Measurements from ENCODE around the gene KCNAB3.
"Not testable (repeated sequence)": the region's sequence is repeated elsewhere in the genome, so short reads cannot be mapped to it uniquely, and the experiment has no call there.

KCNAB3 gene

DNA sequence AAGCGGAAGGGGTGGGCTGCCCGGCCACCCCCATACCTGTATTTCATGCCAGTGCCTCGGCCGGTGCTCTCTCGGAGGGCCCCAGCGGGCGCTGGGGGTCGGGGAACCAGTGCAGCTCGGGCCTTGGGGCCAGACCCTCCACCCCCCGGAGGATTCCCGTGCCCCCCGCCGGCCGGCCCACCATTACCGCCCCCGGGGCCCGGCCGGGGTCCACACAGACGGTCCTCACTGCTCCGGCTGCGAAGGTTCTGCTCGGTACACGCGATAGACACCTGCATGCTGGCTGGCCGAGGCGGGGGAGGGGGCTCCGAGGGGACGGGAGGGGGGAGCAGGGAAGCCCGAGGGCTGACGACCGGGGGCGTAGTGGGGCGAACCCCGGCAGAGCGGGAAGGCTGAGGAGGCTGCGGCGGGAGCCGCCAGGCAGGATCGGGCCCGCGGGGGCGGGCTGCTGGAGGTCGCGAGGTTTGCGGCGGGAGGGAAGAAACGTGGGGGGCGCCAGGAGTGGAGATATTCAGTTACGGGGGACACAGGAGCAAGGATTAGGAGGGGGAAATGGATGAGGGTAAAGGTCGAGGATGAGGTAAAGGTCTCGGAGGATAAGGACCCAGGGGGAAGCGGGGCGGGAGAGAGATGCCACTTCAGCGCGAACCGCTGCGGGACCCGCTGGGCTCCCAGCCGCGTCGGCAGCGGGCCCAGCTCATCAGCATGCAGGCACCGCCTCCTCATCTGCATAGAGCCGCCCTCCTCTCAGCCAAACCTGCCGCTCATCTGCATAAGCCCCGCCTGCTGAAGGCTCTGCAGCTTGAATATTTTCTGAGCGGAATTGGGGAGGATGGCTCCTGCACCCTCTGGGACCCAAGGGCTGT, at the start of gene KCNAB3:
KCNAB3 (minus strand) TSS at position 699 of the 866 bp plus-strand sequence; CDS start at position 278, 421 bp downstream.
- no peak for DNase-seq

DNA sequence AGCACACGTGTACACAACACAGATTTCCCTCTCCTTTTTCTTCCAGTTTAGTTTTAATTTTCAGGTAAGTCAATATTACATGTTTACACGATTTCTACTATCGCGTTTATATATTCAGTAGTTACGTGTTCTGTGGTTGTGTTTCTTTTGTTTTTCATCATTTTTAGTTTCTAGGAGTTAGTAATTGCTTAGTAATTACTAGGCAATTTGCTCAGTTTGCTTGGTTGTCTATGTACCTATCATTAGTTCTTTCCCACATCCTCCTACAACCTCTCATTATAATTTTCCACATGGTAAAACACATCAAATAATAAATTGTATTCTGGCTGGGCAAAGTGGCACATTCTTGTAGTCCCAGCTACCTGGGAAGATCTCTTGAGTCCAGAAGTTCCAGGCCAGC, 48.1 kb upstream of the KCNAB3 start:
- no peak for DNase-seq

DNA sequence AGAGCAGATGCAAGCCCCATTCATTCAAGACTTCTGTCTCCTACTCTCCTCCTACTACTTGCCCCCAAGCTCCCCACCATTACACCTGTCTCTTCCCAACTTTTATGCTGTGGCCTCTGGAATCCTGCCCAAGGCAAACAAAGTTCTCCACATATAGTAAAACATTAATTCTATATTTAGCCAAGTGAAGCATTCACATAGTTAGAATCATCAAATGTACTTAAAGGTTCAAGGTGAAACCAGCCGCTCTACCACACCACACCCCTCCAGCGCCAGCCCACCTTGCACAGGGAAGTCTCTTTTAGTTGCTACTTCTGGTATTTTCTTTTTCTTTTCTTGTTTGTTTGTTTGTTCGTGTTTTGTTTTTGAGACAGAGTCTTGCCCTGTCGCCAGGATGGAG, 47.4 kb upstream of the KCNAB3 start:
- no peak for DNase-seq

DNA sequence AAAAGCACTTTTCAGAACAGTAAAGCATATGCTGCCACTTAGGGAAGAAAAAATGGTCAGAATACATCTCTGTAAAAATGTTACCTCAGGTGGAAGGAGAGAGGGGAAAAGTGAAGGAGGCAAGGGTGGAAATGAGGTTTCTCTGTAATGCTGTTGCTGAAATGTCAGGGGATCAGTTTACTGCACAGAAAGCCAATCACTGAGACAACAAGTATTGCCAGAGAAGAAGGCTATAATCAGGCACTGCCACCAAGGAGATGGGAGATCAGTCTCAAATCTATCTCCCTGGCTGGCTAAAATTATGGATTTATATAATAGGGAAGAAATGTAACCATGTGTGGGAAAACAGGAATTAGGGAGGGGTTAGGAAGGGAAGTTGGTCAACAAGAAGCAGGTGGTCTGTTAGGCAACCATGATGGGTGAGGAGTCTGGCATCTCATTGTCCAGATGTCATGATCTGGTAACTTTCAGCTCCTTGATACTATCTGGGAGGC, 45.0 kb upstream of the KCNAB3 start:
- DNase-seq = no peak

DNA sequence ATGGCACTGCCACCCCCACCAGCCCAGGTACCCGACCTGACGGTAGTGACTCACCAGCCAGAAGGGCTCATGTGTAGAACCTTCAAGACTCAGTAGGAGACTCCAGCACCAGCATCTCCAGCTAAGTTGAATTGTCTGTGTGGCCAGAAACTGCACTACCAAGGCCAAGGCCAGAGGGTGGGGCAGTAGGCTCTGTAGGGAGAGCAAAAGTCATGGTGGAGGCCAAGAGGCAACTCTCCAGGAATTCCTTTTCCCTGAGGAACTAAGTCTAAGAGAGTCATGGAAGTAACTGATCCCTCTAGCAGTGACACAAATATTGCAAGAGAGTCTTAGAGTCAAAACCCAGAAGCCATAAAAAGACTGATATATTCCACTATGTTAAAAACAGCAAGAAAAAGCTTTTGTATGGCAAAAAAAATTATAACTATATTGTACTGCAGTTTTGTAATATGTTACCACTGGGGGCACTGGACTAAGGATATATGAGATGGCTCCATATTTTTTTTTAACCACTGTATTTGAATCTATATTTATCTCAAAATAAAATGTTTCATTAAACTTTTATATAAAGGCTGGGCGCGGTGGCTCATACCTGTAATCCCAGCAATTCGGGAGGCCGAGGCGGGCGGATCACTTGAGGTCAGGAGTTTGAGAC, 42.6 kb upstream of the KCNAB3 start:
- no peak for DNase-seq

DNA sequence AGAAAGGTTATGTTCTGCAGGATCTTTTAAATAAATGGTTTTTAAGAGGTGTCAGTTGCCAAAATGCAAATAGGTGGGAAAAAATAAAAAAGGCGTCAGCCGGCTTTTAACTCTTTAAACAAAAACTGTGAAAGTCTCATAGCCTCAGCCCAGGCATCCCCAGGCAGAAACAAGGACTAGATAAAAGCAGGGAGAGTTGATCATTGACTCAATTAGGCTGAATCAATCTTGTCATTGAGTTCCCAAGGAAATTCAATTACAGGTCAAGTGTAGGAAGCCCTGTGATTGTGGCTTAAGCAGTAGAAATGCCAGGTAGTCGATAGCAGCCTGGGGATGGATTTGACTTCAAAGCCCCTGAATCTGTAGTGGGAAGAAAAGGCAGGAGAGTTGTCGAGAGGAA, 42.0 kb upstream of the KCNAB3 start:
- DNase-seq = no peak

DNA sequence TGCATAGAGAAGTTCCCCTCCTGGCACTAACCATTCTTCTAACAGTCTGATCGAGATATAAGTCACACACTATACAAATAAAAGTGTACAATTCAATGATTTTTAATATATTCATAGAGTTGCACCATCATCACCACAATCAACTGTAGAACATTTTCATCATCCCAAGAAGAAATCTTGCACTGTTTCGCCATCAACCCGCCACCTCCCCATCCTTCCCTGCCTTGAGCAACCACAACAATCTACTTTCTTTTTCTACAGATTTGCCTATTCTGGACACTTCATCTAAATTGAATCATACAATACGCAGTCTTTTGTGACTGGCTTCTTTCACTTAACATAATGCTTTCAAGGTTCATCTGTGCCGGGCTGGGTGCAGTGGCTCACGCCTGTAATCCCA, 39.8 kb upstream of the KCNAB3 start:
- DNase-seq = no peak

DNA sequence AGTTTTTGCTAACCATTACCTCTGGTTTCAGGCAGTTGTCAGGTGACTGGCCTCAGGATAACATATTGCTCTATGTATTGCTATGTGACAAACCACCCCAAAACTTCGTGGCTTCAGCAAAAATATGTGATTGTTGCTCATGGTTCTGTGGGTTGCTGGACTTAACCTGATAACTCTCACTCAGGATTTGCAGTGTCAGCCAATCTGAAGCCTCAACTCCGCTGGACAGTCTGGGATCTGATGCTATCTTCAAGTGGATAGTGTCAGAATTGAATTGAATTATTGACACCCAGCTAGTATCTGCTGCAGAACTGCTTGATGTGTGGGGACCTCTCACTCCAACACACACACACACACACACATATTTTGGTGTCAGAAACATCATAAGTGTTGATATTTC, 38.1 kb upstream of the KCNAB3 start:
- DNase-seq = no peak

DNA sequence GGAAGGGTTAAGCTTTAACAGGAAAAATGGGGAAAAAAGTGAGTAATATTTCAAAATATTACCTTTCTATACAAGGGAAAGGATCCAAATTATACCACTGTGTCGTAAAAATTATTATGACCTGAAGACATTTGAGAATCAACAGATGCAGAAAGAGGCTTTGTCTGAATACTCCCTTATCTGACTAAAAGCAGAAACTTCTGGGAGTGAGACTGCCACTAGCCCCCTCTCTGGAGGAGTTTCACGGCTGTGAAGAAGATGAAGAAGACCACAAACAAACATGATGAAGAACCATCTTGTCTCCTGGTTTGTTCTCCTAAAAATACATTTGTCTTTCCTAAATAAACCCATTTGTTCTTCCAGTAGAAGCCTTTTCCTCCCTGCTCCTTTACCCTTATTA, 31.8 kb upstream of the KCNAB3 start:
- no peak for DNase-seq

DNA sequence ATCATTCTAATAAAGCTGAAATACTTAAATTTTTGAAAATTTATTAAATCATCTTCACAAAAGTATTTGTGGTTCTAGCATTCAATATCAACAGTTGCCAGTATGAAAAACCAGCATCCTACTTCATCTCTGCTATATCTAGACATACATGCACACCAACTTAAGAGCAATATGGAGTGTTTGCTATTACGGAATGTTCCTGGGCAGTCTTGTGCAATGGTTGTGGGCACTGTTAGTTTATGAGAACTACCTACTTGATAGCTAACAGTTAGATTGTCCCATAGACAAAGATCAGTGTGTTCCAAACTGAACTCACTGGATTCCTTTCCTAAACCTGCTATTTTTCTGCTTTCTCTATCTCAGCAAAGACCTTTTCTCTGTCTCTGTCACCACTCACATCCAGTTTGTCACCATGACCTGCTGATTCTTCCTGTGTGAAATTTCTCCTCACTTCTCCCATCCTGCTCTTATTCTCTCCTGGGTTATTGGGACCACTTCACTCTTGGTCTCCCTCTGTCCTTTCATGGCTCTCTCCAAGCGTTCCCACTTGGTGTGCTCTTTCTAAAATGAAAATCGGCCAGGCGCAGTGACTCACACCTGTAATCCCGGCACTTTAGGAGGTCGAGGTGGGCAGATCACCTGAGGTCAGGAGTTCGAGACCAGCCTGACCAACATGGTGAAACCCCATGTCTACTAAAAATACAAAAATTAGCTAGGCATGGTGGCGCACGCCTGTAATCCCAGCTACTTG, 30.0 kb upstream of the KCNAB3 start:
- DNase-seq = no peak

DNA sequence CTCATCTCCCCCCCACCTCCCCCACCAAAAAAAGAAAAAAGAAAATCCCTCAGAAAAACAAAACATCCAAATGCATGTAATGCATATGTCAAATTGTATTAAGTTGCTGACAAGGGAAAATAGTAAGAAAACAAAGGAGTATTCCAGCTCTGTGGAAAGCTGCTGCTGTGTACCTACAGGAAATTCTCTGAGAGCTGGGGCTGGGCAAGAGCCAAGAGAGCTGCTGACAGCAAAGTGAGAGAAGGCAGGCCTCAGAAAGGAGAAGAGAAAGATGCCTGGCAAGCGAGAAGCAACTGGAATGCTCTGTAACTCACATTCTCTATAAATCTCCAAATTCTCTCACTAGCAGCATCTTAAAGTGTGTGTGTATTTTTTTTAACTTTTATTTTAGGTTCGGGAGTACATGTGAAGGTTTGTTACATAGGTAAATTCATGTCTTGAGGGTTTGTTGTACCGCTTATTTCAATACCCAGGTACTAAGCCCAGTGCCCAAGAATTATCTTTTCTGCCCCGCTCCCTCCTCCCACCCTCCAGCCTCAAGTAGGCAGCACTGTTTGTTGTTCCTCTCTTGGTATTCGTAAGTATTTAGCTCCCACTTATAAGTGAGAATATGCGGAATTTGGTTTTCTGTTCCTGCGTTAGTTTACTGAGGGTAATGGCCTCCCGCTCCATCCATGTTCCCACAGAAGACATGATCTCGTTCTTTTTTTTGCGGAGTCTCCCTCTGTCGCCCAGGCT, 26.7 kb upstream of the KCNAB3 start:
- no peak for DNase-seq

DNA sequence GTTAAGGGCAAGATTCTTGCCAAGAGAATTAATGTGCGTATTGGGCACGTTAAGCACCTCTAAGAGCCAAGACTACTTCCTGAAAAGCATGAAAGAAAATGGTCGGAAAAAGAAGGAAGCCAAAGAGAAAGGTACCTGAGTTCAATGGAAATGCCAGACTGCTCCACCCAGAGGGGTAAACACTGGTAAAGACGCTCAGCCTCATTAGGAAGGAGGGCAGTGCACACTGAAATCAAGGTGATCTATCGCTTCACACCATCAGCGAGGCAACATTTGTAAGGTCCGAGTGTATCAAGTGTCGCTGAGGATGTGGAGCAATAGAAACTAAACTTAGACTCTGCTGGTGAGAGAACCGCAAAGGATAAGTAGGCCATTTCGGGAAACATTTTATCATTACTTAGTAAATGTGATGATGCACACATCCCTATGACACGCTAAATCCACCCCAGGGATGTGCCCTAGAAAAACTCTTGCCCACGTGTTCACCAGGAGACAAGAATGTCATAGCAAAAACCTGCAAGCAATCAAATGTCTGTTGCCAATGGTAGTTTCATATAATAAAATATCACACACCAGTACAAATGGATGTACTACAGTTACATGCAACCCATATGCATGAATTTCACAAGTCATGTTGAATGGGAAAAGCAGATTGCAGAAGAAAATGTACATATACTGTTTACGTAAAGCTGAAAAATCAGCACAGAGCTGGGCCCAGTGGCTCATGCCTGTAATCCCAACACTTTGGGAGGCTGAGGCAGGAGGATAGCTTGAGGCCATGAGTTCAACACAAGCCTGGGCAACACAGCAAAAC, 26.0 kb upstream of the KCNAB3 start:
- DNase-seq = no peak

DNA sequence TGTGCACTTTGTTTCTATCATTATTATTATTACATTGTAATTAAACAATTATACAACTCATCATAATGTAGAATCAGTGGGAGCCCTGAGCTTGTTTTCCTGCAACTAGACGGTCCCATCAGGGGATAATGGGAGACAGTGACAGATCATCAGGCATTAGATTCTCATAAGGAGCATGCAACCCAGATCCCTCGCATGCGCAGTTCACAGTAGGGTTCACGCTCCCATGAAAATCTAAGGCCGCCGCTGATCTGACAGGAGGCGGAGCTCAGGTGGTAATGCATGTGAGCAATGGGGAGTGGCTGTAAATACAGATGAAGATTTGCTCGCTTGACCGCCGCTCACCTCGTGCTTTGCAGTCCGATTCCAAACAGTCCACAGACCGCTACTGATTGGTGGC, 23.6 kb upstream of the KCNAB3 start:
- not testable (repeated sequence) for DNase-seq

DNA sequence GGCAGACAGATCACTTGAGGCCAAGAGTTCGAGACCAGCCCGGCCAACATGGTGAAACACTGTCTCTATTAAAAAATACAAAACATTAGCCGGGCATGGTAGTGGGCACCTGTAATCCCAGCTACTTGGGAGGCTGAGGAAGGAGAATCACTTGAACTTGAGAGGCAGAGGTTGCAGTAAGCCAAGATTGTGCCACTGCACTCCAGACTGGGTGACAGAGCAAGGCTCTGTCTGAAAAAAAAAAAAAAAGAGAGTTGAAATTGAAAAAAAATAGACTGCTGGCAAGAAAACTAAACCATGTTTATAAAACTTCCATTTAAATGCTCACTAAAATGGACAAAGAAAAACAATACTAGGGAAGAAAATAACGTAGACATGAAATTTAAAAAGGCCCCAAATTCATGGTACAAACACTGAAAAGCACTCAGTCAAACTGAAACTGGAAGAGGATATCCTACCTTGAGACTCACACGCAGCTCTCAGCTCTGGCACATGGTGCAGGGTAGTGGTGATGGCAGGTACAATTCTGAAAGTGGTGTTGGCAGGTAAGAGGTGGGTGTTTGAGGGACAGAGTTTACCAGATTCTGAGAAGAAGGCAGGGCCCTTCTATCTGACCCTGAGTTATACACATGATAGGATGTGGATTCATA, 21.6 kb upstream of the KCNAB3 start:
- DNase-seq = no peak

DNA sequence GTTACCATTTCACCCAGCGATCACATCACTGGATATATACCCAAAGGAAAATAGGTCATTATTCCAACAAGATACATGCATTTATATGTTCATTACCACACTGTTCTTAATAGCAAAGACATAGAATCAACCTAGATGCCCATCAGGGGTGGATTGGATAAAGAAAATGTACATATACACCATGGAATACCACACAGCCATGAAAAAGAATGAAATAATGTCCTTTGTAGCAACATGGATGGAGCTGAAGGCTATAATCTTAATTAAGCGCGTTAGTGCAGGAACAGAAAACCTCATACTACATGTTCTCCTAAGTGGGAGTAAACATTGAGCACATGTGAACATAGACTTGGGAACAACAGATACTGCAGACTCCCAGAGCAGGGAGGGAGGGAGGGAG, 20.9 kb upstream of the KCNAB3 start:
- DNase-seq = no peak

DNA sequence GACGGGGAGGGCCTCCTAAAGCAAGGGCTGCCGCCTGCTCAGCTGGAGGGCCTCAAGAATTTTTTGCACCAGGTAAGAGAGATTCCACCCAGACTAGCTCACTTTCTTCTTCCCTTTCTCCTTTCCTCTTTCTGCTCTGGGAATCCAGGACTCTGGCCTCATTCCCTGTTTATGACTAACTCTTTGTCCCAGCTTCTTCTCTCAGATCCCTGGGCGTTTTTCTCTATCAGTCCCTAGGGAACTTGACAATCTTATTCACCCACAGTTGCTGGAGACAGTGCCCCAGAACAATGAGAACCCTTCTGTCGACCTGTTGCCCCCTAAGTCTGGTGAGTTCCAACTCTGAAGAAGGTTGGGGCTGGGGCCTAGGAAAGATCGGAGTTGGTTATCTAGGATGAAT, 18.0 kb upstream of the KCNAB3 start:
- no peak for DNase-seq

DNA sequence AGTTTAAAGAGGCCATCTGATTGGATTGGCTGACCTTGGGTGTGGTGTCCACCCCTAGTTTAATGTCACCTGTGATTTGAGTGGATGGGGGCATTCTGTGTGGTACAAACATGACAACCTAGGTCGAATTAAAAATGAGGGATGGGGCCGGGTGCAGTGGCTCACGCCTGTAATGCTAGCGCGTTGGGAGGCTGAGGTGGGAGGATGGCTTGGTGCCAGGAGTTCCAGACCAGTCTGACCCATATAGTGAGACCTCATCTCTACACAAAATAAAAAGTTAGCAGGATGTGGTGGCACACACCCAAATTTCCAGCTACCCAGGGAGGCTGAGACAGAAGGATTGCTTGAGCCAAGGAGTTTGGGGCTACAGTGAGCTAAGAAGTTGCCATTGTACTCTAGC, 16.8 kb upstream of the KCNAB3 start:
- no peak for DNase-seq

DNA sequence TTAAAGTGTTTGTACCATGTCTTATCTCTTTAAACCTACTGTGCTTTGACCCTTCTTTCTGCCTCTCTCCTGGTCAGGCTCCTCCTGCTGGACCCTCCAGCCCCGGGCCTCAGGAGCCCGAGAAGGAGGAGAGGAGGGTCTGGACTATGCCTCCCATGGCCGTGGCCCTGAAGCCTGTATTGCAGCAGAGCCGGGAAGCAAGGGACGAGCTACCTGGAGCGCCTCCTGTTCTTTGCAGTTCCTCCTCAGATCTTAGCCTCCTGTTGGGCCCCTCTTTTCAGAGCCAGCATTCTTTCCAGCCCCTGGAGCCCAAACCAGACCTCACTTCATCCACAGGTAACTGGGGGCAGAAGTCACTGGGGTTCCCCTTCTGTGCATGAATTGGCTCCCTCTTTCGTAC, 16.0 kb upstream of the KCNAB3 start:
- DNase-seq = no peak

DNA sequence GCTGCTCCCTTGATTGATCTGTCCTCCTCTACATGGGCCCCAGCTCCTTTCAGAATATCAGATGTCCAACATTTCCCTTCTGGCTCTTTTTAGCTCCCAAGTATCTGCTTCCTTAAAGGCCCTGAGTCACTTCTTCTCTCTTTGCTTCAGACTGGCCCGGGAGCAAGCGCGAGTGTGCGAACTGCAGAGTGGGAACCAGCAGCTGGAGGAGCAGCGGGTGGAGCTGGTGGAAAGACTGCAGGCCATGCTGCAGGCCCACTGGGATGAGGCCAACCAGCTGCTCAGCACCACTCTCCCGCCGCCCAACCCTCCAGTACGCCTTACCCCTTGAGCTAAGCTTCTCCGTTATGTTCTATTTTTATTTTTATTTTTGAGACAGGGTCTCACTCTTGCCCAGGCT, 14.7 kb upstream of the KCNAB3 start:
- DNase-seq = no peak

DNA sequence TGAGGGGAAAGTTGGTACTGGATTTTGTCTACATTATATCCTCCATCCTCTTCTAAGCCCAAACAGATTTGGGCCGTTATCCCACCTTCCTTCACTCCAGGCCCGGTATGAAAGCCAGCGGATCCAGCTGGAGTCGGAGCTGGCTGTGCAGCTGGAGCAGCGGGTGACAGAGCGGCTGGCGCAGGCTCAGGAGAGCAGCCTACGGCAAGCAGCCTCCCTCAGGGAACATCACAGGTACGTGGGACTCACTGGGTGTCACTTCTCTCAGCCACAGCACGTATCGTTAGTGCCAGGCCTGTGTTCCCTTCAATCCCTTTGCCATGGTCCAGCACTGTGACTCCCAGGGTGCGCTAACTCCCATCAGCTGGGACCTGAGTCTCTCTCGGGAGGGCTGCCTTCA, 13.6 kb upstream of the KCNAB3 start:
- no peak for DNase-seq

DNA sequence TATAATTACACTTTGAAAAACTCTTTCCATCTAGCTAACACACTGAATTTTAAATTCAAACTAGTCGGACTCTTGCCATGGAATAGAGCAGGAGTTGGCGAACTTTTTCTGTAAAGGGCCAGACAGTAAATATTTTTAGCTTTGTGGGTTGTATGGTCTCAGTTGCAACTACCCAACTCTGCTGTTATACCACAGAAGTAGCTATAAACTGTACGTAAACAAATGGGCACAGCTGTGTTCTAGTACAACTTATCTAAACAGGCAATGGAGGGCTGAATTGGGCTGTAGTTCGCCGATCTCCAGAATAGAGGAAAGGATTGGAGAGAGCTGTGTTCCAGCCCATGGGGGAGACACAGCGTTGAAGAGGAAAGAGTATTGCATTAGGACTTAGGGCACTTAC, 11.1 kb upstream of the KCNAB3 start:
- no peak for DNase-seq

DNA sequence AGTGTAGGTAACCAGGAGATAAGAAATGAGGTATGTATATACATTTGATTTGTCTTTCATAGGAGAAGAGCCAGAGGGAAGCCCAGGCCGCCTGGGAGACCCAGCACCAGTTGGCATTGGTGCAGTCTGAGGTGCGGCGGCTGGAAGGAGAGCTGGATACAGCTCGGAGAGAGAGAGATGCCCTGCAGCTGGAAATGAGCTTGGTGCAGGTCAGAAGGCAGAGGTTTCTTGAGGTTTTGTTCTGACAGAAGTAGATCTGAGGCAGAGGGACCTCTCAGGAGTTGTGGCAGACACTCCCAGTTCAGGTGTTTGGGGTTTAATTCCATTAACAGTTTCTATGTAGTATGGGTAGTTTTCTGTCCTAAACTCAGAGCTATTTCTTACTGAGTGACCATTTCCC, 10.4 kb upstream of the KCNAB3 start:
- DNase-seq = no peak
